Smooth muscle cell (in vitro differentiated cells): Measurements from ENCODE around the gene AGK. TPM values are rescaled to one million over a fixed set of nuclear protein-coding genes. Genes with fewer than 3 reads are reported as not detected.

Source experiments
- DNase-seq: peaks from one replicate; lab custom pipeline; 2025; ENCODE audit not compliant: unreplicated experiment; lab: John Stamatoyannopoulos, UW
- H2AFZ ChIP-seq: fragments of 200-600 bp; sonication (generic); 2 replicates; pipeline ENCODE4 v1.6.0; 2016; ENCODE audit warnings: antibody characterized with exemption, low read depth, mild to moderate bottlenecking
- H3F3A ChIP-seq: fragments of 200-600 bp; sonication (generic); 2 replicates; pipeline ENCODE4 v1.6.0; 2017; ENCODE audit warnings: antibody characterized with exemption, low read depth
- H3K27ac ChIP-seq: fragments of 200-600 bp; sonication (generic); 2 replicates; pipeline ENCODE4 v1.5.1; 2016; ENCODE audit warnings: low read depth, mild to moderate bottlenecking
- H3K27me3 ChIP-seq: fragments of 200-600 bp; sonication (generic); 2 replicates; pipeline ENCODE4 v1.6.1; 2016; ENCODE audit warnings: low read depth, mild to moderate bottlenecking
- H3K36me3 ChIP-seq: fragments of 200-600 bp; sonication (generic); 2 replicates; pipeline ENCODE4 v1.5.1; 2016; ENCODE audit warnings: low read depth
- H3K4me1 ChIP-seq: fragments of 200-600 bp; sonication (generic); 2 replicates; pipeline ENCODE4 v1.5.1; 2016; ENCODE audit warnings: low read depth
- H3K4me2 ChIP-seq: fragments of 200-600 bp; sonication (generic); 2 replicates; pipeline ENCODE4 v1.6.0; 2016; ENCODE audit warnings: mild to moderate bottlenecking
- H3K4me3 ChIP-seq: fragments of 200-600 bp; sonication (generic); 2 replicates; pipeline ENCODE4 v1.5.1; 2016; ENCODE audit warnings: mild to moderate bottlenecking
- H3K79me2 ChIP-seq: fragments of 200-600 bp; sonication (generic); 2 replicates; pipeline ENCODE4 v1.6.0; 2016; ENCODE audit warnings: low read depth, mild to moderate bottlenecking
- H3K9ac ChIP-seq: fragments of 200-600 bp; sonication (generic); 2 replicates; pipeline ENCODE4 v1.6.0; 2016; ENCODE audit warnings: low read depth
- H3K9me3 ChIP-seq: fragments of 200-600 bp; sonication (generic); replicated peaks from 2 replicates; pipeline ENCODE4 v1.5.1; 2016; ENCODE audit warnings: low read depth
- H4K20me1 ChIP-seq: fragments of 200-600 bp; sonication (generic); 2 replicates; pipeline ENCODE4 v1.6.0; 2016; ENCODE audit warnings: low read depth
- WGBS: methylation state at CpG from one replicate; pipeline ENCODE4 v1.1.7; 2016; ENCODE audit warnings: low lambda C conversion rate; 5-methylcytosine and 5-hydroxymethylcytosine counted together
- polyA plus RNA-seq: library from polyadenylated mRNA; unstranded; fragments of >200 nt; fragmentation: Nextera tagmentation; extraction: Ambion mirVana; gene quantifications from 2 replicates; pipeline ENCODE4 v1.2.1, GENCODE V29; 2016
- total RNA-seq: library from RNA; depleted of rRNA; stranded (reverse); fragments of >200 nt; gene quantifications from 2 replicates; pipeline ENCODE4 v1.2.3, GENCODE V29; 2014
- TF ChIP-seq, protein P1 (sequence below): fragments of 200-600 bp; sonication (generic); IDR thresholded peaks from 2 replicates; pipeline ENCODE4 v1.5.1; 2017; ENCODE audit warnings: borderline replicate concordance, mild to moderate bottlenecking, antibody characterized with exemption; ENCODE audit not compliant: insufficient read depth, poor library complexity, severe bottlenecking

AGK gene
- total and polyA plus RNA-seq, 2 experiments from 2014 or later, result 22.3 to 32.4 TPM

DNA sequence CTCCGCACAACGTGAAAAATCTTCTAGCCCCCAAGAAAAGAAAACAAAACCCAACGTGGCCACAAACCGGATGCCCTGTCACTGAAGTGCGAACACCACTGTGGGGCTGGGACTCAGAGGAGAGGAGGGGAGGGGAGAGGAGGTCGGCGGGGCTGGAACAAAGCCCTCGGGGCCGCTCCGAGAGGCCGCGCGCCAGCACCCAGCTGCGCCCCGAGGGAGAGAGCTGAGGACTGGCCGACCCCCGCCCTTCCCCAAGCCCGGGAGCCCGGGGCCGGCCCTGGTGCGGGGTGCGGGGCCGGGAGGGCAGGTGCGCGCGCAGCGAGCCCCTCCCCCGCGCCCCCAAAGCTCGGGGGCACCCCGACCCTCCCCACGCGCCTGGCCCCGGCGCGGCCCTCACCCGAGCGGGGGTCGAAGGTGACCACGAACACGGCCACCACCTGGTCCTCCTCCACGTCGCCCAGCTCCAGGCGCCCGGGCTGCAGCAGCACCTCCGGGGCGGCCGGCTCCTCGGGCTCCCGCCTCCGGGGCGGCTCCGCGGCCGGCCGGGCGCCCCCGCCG, 150.4 kb downstream of the AGK start:
- H3K36me3 ChIP-seq, result no peaks in the 10 kb centered on the region
- H3K27ac ChIP-seq, result no peak overlapping the region
- TF ChIP-seq, protein P1, sequence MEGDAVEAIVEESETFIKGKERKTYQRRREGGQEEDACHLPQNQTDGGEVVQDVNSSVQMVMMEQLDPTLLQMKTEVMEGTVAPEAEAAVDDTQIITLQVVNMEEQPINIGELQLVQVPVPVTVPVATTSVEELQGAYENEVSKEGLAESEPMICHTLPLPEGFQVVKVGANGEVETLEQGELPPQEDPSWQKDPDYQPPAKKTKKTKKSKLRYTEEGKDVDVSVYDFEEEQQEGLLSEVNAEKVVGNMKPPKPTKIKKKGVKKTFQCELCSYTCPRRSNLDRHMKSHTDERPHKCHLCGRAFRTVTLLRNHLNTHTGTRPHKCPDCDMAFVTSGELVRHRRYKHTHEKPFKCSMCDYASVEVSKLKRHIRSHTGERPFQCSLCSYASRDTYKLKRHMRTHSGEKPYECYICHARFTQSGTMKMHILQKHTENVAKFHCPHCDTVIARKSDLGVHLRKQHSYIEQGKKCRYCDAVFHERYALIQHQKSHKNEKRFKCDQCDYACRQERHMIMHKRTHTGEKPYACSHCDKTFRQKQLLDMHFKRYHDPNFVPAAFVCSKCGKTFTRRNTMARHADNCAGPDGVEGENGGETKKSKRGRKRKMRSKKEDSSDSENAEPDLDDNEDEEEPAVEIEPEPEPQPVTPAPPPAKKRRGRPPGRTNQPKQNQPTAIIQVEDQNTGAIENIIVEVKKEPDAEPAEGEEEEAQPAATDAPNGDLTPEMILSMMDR, result no peak
- H3K9ac ChIP-seq, result peak overlapping the region; percentile 66
- H3K4me2 ChIP-seq, result peak overlapping the region; percentile 96
- WGBS, result no CpG with 5 or more reads among the region's 59 CpGs
- peaks cover 5% of the 10 kb centered on the region for H3F3A ChIP-seq
- H2AFZ ChIP-seq, result peak overlapping the region; percentile 58
- H4K20me1 ChIP-seq, result peaks cover 28% of the 10 kb centered on the region
- no peaks in the 10 kb centered on the region for H3K9me3 ChIP-seq
- peak overlapping the region; percentile 86 for H3K4me3 ChIP-seq
- peaks cover 20% of the 10 kb centered on the region for H3K4me1 ChIP-seq
- no peaks in the 10 kb centered on the region for H3K27me3 ChIP-seq
- H3K79me2 ChIP-seq, result peaks cover 2% of the 10 kb centered on the region
- peak; percentile 16 for DNase-seq

DNA sequence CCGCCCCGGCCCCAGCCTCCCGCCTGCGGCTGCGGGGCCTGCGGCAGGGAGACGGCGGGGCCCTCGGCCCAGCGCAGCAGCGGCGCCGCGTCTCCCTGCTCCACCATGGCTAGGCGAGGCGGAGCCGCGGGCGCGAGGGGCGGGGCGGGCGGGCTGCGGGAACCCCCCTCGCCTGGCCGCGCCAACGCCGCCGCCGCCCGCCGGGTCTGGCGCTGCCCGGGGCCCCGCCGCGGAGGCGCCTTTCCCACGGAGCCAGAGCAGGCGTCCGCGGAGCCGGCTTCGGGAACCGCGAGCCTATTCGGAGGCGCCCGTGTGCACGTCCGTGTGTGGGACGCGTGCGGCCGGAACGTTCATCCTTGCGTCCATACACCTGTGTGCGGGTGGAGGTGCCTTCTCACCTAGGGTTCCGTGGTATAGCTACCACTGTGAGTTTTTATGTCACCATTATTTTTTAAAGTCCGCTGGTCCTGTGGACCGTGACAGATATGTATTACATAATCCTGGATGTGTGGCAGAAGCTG, 150.9 kb downstream of the AGK start, which contains the start of gene DENND11:
TSS of gene DENND11 (minus strand) at position 120 of the 521 bp plus-strand sequence. CDS start at position 107, 13 bp downstream.
- Histone ChIP-seq H2AFZ (peak within 1 kb of the TSS; percentile 96), H3K4me1 (peaks cover 20% of the 10 kb centered on the region), H3K9ac (peak within 1 kb of the TSS; percentile 66), H3K79me2 (no peaks in the 10 kb centered on the region), H3K4me3 (peak within 1 kb of the TSS; percentile 86), H3K9me3 (no peaks in the 10 kb centered on the region), H3F3A (peaks cover 5% of the 10 kb centered on the region), H3K27me3 (no peaks in the 10 kb centered on the region), H3K4me2 (peak within 1 kb of the TSS; percentile 99), H3K36me3 (no peaks in the 10 kb centered on the region), H4K20me1 (peaks cover 22% of the 10 kb centered on the region), H3K27ac (no peak within 1 kb of the TSS)
- DNase-seq, result peak; percentile 16
- TF ChIP-seq, protein P1, result no peak
- WGBS, result under 1% methylated on average over 32 of the region's 62 CpGs

- H3K27me3 ChIP-seq, result no peaks in the 10 kb centered on the region
- H2AFZ ChIP-seq, result no peak overlapping the region
- H4K20me1 ChIP-seq, result peaks cover 14% of the 10 kb centered on the region
- H3K79me2 ChIP-seq, result no peaks in the 10 kb centered on the region
- no peaks in the 10 kb centered on the region for H3K9me3 ChIP-seq
- 67% methylated on average over 4 of the region's 4 CpGs for WGBS
- no peak for DNase-seq
- H3K9ac ChIP-seq, result no peak overlapping the region
- H3K4me3 ChIP-seq, result peak overlapping the region; percentile 74
- no peaks in the 10 kb centered on the region for H3K36me3 ChIP-seq
- H3F3A ChIP-seq, result peaks cover 5% of the 10 kb centered on the region
- TF ChIP-seq, protein P1, result no peak
- H3K4me2 ChIP-seq, result peak overlapping the region; percentile 99
- no peak overlapping the region for H3K27ac ChIP-seq
- peaks cover 20% of the 10 kb centered on the region for H3K4me1 ChIP-seq
These were observed 151.7 kb downstream of the AGK start for GRCh38 chr7:141702892-141703291.

DNA sequence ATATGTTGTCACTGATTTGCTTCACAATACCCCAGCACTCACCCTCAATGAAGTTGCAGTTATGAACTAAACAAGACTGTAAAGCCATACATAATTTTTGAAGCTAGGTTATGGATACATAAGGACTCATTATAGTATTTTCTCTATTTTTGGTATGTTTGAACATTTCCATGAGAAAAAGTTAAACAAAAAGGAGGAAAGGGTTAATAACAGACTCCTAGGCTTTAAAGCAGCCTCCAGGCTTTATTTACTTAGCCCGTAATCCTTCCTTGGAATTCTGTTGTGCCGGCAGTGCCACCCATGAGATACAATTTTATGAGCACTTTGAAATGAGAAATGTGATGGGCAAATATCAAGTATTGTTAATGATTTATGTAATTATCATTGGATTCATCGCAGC, 152.9 kb downstream of the AGK start:
- DNase-seq, result no peak
- H3K4me1 ChIP-seq, result peaks cover 20% of the 10 kb centered on the region
- TF ChIP-seq, protein P1, result no peak
- H3K79me2 ChIP-seq, result no peaks in the 10 kb centered on the region
- H3F3A ChIP-seq, result peaks cover 5% of the 10 kb centered on the region
- no peak overlapping the region for H3K9ac ChIP-seq
- 33% methylated on average over 3 of the region's 3 CpGs for WGBS
- no peaks in the 10 kb centered on the region for H3K36me3 ChIP-seq
- H3K4me3 ChIP-seq, result no peak overlapping the region
- H3K4me2 ChIP-seq, result no peak overlapping the region
- H4K20me1 ChIP-seq, result peaks cover 7% of the 10 kb centered on the region
- no peak overlapping the region for H2AFZ ChIP-seq
- H3K27me3 ChIP-seq, result no peaks in the 10 kb centered on the region
- no peaks in the 10 kb centered on the region for H3K9me3 ChIP-seq
- no peak overlapping the region for H3K27ac ChIP-seq
